Measurements from ENCODE around the gene SEC14L5. TPM values are rescaled to one million over a fixed set of nuclear protein-coding genes. Genes with fewer than 3 reads are reported as not detected.

The SEC14L5 gene
- total and polyA plus RNA-seq, 10 of the 15 experiments (the other 5 are each of a cell fraction or from before 2014, with no cell fraction given) = 0.01 TPM; not detected in 9

DNA sequence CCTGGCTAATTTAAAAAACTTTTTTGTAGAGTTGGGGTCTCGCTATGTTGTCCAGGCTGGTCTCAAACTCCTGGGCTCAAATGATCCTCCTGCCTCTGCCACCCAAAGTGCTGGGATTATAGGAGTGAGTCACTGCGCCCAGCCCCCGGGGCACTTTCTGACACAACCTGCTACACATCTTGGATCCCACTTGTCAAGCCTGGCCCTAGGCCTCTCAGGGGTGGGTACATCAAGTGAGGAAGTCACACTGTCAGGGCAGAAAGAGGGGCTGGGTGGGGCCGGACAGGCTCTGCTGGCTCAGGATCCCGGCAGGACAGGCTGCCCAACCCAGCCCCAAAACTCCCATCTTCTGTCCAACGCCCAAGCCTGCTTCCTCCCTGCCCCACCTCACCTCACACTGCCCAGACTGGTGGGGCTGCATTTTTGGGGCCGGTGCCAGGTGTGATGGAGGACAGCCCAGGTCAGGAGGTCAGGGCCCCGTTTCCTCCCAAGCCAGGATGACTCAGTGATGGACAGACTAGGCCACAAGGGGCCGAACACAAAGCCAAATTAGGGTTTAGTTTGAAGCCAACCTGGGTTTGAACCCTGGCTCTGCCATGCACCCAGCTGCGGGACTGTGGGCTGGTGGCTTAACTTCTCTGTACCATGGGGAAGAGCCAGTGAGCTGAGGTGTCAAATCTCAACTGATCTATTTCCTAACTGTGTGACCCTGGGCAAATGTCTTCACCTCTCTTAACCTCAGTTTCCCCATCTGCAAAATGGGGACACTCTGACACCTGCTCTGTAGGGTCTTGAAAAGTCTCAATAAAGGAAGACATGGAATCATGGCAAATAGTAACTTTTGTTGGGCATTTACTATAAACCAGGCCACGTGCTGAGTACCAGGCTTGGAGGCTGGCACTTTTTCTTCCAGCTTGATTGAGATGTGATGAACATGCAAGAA, 12.3 kb upstream of the SEC14L5 start (continued):
- TF ChIP-seq, protein P1, sequence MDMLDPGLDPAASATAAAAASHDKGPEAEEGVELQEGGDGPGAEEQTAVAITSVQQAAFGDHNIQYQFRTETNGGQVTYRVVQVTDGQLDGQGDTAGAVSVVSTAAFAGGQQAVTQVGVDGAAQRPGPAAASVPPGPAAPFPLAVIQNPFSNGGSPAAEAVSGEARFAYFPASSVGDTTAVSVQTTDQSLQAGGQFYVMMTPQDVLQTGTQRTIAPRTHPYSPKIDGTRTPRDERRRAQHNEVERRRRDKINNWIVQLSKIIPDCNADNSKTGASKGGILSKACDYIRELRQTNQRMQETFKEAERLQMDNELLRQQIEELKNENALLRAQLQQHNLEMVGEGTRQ (IDR thresholded peaks at IDR 0.05; ENCODE audit: borderline replicate concordance, low read depth, low read length) = no peak
- no peak for TF ChIP-seq FOXK2 (IDR thresholded peaks at IDR 0.05)
- no peak for TF ChIP-seq ATF7 (IDR thresholded peaks at IDR 0.05; ENCODE audit: low read depth)
- TF ChIP-seq PML (IDR thresholded peaks at IDR 0.05; ENCODE audit: low read length) = no peak
- no peak for TF ChIP-seq ZNF217 (IDR thresholded peaks at IDR 0.05)
- TF ChIP-seq, protein P2, sequence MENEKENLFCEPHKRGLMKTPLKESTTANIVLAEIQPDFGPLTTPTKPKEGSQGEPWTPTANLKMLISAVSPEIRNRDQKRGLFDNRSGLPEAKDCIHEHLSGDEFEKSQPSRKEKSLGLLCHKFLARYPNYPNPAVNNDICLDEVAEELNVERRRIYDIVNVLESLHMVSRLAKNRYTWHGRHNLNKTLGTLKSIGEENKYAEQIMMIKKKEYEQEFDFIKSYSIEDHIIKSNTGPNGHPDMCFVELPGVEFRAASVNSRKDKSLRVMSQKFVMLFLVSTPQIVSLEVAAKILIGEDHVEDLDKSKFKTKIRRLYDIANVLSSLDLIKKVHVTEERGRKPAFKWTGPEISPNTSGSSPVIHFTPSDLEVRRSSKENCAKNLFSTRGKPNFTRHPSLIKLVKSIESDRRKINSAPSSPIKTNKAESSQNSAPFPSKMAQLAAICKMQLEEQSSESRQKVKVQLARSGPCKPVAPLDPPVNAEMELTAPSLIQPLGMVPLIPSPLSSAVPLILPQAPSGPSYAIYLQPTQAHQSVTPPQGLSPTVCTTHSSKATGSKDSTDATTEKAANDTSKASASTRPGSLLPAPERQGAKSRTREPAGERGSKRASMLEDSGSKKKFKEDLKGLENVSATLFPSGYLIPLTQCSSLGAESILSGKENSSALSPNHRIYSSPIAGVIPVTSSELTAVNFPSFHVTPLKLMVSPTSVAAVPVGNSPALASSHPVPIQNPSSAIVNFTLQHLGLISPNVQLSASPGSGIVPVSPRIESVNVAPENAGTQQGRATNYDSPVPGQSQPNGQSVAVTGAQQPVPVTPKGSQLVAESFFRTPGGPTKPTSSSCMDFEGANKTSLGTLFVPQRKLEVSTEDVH (IDR thresholded peaks at IDR 0.05; ENCODE audit: low read depth, partially characterized antibody) = no peak
- no peak for TF ChIP-seq CBX3 (IDR thresholded peaks at IDR 0.05; ENCODE audit: borderline replicate concordance, low read depth)
- TF ChIP-seq CEBPZ (IDR thresholded peaks at IDR 0.05; ENCODE audit: low read depth, low read length) = no peak

Measured in GM12878 (cell line).